GM19463 (cell line): Measurements from ENCODE around the gene PBX4.
"Not testable (repeated sequence)": the region's sequence is repeated elsewhere in the genome, so short reads cannot be mapped to it uniquely, and the experiment has no call there.

ENCODE experiments used
- ATAC-seq: cut with Tn5 transposase; IDR thresholded peaks from one replicate; pipeline ENCODE4 v1.9.1; 2021; ENCODE audit warnings: mild to moderate bottlenecking, moderate library complexity; ENCODE audit not compliant: unreplicated experiment

Gene PBX4, protein sequence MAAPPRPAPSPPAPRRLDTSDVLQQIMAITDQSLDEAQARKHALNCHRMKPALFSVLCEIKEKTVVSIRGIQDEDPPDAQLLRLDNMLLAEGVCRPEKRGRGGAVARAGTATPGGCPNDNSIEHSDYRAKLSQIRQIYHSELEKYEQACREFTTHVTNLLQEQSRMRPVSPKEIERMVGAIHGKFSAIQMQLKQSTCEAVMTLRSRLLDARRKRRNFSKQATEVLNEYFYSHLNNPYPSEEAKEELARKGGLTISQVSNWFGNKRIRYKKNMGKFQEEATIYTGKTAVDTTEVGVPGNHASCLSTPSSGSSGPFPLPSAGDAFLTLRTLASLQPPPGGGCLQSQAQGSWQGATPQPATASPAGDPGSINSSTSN

DNA sequence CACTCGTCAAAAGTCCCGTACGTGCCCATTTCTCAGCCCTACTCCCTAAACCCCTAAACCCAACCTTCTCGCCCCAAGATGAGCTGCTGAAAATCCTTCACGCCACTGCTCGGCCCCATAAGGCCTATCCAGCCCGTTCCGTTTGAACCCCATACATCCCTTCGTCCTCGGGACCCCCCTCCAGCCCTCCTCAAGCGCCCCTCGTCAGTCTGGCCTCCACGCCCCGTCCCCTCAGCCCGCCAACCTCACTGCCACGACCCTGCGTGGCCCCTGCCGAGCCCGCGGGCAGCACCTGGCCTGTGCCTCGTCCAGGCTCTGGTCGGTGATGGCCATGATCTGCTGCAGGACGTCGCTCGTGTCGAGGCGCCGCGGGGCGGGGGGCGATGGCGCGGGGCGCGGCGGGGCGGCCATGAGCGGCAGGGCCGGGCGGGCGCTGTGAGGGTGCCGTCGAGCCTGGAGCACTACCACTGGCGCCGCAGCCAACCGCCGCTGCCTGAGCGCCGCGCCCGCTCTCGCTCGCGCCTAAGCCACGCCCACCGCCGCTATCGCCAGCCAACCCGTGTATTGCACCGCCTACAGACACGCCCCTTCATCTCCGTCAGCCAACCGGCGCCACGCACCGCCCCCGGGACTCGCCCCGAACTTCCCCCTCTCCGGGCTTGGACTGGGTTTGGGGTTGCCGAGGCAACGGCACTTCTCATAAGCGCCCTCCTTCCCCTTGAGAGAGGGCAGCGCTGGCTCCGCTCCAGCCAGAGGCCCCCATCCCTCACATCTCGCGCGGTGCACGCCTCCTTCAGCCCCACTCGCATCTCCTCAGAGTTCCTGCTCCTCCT lies at the start of gene PBX4:
Gene PBX4, minus strand, starts transcription at position 469 of the 833 bp plus-strand sequence. Its CDS starts 58 bp downstream, at position 411.
- peak; percentile 99 for ATAC-seq

GRCh38 chr19:19665420-19665948 lies 47.0 kb upstream of the PBX4 start:
- ATAC-seq: not testable (repeated sequence)

DNA sequence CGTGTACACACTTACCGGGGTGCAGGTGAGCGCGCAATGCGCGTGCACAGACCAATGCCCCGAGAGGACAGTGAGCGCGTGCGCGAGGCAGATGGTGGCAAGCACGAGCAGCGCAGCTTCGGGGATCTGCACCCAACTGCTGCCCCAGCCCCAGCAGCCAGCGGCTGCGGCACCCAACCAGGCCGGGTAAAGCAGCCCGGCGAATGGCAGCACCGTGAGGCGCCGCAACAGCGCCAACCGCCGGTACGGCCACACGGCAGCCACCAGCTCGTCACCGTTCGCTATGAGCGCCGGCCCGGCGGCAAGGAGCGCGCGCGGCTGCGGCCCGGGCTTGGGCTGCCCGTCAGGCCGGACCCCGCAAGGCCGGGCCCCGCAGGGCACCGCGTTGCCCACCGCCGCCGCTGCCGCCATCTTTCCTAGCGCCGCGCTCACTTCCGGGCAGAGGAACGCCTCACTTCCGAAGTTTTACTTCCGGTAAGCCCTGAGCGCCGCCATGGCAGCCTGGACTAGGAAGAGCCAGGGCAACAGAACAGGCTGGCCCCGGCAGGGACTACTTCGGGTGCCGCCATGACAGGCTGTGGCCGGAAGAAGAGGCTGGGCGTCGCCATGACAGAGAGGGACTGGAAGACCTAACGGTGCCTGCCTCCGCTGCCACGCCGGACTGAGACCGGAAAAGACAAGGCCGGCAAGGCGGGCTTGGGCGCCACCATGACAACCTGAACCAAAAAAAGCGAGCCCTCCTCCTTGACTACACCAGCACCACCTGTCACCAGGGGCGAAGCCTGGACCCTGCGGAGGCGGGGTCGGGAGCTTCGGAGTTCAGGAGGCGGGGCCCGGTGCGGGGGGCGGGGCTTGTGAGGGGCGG lies 45.0 kb upstream of the PBX4 start, which contains the start of gene ATP13A1:
Gene ATP13A1, minus strand, starts transcription at position 421 of the 865 bp plus-strand sequence. Its CDS starts 10 bp downstream, at position 411.
- ATAC-seq: peak; percentile 72

GRCh38 chr19:19662871-19663255 lies 44.4 kb upstream of the PBX4 start:
- ATAC-seq: no peak

DNA sequence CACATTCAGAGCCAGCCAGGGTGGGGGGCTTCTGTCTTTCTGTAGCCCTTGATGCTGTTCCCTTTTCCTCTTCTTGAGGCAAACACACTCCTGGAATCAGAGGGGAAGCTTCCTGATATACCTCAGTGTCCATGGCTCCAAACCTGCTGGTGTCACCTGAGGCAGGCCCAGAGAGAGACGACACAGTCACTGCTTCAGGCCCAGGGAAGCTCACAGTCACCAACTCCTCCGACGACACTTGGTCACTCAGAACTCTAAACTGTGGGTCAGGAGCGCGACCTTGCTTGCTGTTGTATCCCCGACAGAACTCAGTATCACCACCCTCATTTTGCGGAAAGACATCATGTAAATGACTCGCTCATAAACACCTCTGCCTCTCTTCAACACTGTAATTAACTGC lies 43.9 kb upstream of the PBX4 start:
- no peak for ATAC-seq

GRCh38 chr19:19661675-19662251 lies 43.3 kb upstream of the PBX4 start:
- ATAC-seq: peak; percentile 20

- ATAC-seq: no peak
These were observed 42.7 kb upstream of the PBX4 start for GRCh38 chr19:19661141-19661674.

DNA sequence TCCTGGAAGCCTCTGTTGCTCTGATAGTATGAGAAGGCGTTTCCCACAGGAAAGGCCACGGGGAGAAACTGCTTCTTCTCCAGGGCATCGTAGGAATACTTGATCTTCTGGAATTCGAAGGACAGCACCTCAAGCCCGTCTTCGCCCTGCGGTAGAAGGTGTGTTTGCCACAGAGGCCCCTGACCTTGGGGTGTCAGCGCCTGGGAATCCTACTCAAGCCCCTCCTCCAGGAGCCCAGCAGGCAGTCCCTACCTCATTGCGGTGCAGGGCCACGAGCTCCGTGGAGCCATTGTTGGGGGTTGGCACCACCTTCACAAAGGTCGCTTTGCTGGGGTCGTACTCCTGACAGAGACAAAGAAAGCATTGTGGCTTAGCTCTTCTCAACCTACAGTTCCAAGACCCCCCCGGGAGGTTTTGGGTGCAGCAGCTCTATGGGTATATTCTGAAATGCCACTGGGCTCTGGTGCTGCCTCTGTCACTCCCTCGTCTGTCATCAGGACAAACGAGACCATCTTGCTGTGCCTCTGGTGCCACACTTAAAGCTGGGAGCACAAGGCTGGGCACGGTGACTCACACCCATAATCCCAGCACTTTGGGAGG lies 41.3 kb upstream of the PBX4 start:
- no peak for ATAC-seq

GRCh38 chr19:19657397-19657783 lies 38.9 kb upstream of the PBX4 start:
- ATAC-seq: no peak

GRCh38 chr19:19656451-19657396 lies 38.2 kb upstream of the PBX4 start:
- no peak for ATAC-seq

DNA sequence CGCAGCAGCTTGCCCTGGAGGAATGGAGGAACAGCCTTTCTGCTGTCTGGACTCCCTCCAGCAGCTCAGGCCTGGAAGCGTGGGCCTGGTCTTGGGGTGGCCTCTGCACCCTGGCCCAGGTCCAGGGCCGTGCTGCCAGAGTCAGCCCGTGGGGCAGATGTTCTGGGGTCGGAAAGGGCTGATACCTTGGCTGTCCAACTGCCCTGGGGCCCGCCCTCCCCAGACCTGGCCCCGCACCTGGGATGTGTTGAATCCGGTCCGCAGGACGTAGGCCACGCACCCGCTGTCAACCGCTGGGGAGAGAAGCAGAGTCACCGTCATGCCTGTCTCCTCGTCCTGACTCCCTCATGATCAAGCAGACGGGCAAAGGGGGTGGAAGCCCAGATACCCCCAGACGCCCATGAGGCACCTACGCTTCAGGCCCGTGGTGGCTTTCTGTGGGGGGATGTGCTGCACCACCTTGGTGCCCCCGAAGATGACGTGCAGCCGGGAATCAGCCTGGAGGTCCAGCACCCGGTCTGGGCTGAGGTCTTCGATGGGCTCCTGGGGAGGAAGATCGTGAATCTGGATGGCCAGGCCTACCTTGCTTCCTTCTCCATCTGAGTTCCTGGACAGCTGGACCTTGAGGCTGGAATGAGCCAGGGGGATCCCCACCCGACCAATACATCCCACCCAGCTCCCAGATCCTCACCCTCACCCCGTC lies 37.3 kb upstream of the PBX4 start:
- no peak for ATAC-seq

DNA sequence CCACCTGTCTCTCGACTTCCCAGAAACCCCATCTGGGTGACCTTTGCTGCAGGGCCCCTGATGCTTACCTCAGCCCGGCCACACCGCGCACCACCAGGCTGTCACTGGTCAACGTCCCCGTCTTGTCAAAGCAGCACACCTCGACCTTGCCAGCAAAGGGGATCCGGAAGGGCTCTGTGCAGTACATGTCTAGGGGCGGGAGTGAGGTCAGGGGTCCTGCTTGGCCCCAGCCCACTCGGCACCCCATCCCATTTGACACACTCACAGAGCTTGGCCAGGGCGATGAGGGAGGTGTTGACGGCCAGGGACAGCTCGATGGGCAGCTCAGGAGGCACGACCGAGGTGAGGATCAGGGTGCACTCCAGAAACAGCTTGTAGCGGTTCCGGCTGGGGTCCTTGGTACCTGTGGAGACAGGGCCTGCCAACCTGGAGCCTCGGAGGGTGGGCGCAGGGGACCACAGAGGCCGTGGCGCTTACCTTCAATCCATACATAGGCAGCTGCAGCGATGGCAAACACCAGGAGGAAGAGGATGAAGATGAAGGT lies 36.6 kb upstream of the PBX4 start:
- no peak for ATAC-seq

DNA sequence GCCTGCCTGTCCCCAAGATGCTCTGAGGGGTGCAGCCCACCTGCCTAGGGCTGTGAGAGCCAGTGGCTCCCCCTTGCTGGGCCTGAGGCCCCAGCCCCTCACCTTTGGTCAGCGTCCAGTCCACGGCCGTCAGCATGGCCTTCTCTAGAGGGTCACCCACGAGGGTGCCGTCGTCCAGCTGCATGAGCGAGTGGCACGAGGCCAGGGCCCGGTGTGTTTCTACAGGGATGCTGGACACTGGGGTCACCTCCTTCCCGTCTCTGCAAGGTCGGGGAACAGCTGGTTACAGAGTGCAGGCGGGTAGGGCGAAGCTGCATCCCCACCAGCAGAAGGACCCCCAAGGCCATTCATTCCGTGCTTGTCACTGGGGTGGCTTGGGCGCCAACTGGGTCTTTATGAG lies 36.0 kb upstream of the PBX4 start:
- no peak for ATAC-seq

GRCh38 chr19:19653597-19654147 lies 35.2 kb upstream of the PBX4 start:
- ATAC-seq: no peak

GRCh38 chr19:19652482-19653295 lies 34.2 kb upstream of the PBX4 start:
- no peak for ATAC-seq

GRCh38 chr19:19651076-19651475 lies 32.6 kb upstream of the PBX4 start:
- ATAC-seq: no peak

- no peak for ATAC-seq
These were observed 31.8 kb upstream of the PBX4 start for GRCh38 chr19:19650331-19650730.
